Measurements from ENCODE around the gene TTC21A. TPM values are rescaled to one million over a fixed set of nuclear protein-coding genes. Genes with fewer than 3 reads are reported as not detected.

The TTC21A gene
- total and polyA plus RNA-seq, 3 donors from 2014 or later = 74.3 to 266 (median 101) TPM

DNA sequence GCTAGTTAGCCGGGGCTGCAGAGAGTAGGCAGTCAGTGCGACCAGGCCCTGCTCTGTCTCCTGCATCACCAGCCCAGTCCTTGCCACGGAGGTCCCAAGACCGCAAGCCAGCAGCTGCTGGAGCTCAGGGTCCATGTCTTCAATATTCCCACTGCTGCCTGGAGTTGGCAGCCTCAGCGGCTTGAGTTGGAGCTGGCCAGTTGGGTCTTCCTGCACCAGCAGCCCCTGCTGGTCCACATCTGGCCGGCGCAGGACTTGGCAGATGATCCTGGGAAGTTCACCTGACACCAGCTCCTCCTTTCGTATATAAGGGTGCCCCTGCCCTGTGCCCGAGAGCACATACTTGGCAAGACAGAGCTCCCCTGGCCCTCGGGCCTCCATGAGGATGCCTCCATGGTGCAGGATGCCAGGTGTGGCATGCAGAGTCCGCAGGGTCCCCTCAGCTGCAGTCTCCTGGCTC lies 79.2 kb downstream of the TTC21A start:
- H3K4me3 ChIP-seq = no peak overlapping the region
- 87% methylated on average over 11 of the region's 11 CpGs; no CpG with 5 or more reads in 1 of the 2 donors for WGBS, 2 donors
- no peaks in the 10 kb centered on the region for H3K36me3 ChIP-seq (ENCODE audit: low read depth, missing control alignments)
- no peaks in the 10 kb centered on the region for H3K9me3 ChIP-seq
- H3K4me1 ChIP-seq = no peaks in the 10 kb centered on the region
- DNase-seq = no peak
- TF ChIP-seq POLR2A (IDR thresholded peaks at IDR 0.05) = no peak
- TF ChIP-seq, protein P1, sequence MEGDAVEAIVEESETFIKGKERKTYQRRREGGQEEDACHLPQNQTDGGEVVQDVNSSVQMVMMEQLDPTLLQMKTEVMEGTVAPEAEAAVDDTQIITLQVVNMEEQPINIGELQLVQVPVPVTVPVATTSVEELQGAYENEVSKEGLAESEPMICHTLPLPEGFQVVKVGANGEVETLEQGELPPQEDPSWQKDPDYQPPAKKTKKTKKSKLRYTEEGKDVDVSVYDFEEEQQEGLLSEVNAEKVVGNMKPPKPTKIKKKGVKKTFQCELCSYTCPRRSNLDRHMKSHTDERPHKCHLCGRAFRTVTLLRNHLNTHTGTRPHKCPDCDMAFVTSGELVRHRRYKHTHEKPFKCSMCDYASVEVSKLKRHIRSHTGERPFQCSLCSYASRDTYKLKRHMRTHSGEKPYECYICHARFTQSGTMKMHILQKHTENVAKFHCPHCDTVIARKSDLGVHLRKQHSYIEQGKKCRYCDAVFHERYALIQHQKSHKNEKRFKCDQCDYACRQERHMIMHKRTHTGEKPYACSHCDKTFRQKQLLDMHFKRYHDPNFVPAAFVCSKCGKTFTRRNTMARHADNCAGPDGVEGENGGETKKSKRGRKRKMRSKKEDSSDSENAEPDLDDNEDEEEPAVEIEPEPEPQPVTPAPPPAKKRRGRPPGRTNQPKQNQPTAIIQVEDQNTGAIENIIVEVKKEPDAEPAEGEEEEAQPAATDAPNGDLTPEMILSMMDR (IDR thresholded peaks at IDR 0.05) = no peak
- H3K27ac ChIP-seq = no peak overlapping the region
- intact Hi-C loops (cut with DNase I; ENCODE audit: low total_unique reads) = no loop called here
- no peaks in the 10 kb centered on the region for H3K27me3 ChIP-seq

DNA sequence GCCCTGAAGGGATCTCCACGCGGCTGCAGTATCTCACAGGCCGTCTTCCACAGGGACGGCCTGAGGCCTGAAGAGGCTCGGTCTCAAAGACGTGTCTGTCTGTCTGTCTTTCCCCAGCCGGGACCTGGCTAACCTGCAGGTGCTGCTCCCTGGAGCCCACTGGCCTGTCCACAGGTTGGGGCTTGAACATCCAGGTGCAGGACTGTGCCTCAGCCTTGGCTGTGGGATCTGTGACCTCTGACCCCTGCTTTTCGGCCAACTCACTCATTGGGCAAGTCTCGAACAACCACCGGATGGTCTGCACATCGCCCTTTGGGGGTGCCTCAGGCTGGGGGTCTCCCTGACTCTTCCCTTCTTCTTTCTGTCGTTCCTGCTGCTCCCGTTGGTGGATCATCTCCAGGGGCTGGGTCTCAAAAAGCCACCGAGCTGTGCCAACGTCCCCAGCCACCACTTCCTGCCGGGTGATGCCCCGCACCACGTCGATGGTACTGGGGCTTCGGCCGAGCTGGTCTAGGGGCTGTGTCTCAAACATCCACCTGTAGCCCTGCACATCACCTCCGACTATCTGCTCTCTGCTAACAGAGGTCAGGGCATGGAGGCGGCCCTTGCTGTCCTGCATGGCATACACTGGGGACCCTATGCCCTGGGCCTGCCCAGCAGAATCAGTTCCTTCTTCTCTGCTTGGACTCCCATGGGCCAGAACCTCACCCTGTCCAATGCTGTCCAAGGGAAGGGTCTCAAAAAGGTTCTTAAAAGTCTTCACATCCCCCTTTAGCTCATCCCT lies 80.1 kb downstream of the TTC21A start:
- WGBS, 2 donors = 94 to 97% methylated on average over 10 to 23 of the region's 23 CpGs
- H3K4me3 ChIP-seq = no peak overlapping the region
- no peaks in the 10 kb centered on the region for H3K27me3 ChIP-seq
- TF ChIP-seq, protein P1 (IDR thresholded peaks at IDR 0.05) = no peak
- no peak for TF ChIP-seq POLR2A (IDR thresholded peaks at IDR 0.05)
- no peaks in the 10 kb centered on the region for H3K36me3 ChIP-seq (ENCODE audit: low read depth, missing control alignments)
- no peak for DNase-seq
- H3K9me3 ChIP-seq = no peaks in the 10 kb centered on the region
- H3K27ac ChIP-seq = no peak overlapping the region
- intact Hi-C loops (cut with DNase I; ENCODE audit: low total_unique reads) = no loop called here
- H3K4me1 ChIP-seq = no peaks in the 10 kb centered on the region

Small RNA genes within 50 kb of the gene (microRNA-seq; reads per million reads assigned to microRNA genes)
- 0.69 to 0.70 reads per million in 2 donors for gene MIR6822 (ENCODE audit: borderline number of aligned reads in 2 of 2, borderline replicate concordance in 1 of 2)

Small RNA genes within 50 kb of the gene (small RNA-seq; reads per million reads assigned to genes)
- 0 reads per million in 2 donors for gene RF00017

Other genes starting within 250 kb of the TTC21A start
- gene SCN11A, start 55.7 kb upstream of the TTC21A start, total RNA-seq = 1 to 10 TPM; 3.0 to 3.5 TPM
- gene SCN11A, start 55.7 kb upstream of the TTC21A start, polyA plus RNA-seq (ENCODE audit: insufficient read depth, low read depth, low replicate concordance) = 1.8 TPM
- 10 to 100 TPM; 67.8 to 74.1 TPM for gene WDR48, start 55.7 kb upstream of the TTC21A start, total RNA-seq
- gene WDR48, start 55.7 kb upstream of the TTC21A start, polyA plus RNA-seq (ENCODE audit: insufficient read depth, low read depth, low replicate concordance) = 130 TPM
- gene GORASP1, start 53 bp upstream of the TTC21A start, total RNA-seq = 10 to 100 TPM; 75.3 to 92.1 TPM
- 69.5 TPM for gene GORASP1, start 53 bp upstream of the TTC21A start, polyA plus RNA-seq (ENCODE audit: insufficient read depth, low read depth, low replicate concordance)
- 10 to 100 TPM; 27.0 to 30.4 TPM for gene CSRNP1, start 45.9 kb downstream of the TTC21A start, total RNA-seq
- gene CSRNP1, start 45.9 kb downstream of the TTC21A start, polyA plus RNA-seq (ENCODE audit: insufficient read depth, low read depth, low replicate concordance) = 20.4 TPM
- under 1 TPM; 0.24 to 0.37 TPM for gene XIRP1, start 84.9 kb downstream of the TTC21A start, total RNA-seq
- gene XIRP1, start 84.9 kb downstream of the TTC21A start, polyA plus RNA-seq (ENCODE audit: insufficient read depth, low read depth, low replicate concordance) = 2.8 TPM
- 1 to 10 TPM; 1.4 to 2.0 TPM for gene CX3CR1, start 172.4 kb downstream of the TTC21A start, total RNA-seq
- gene CX3CR1, start 172.4 kb downstream of the TTC21A start, polyA plus RNA-seq (ENCODE audit: insufficient read depth, low read depth, low replicate concordance) = 3.5 TPM
- not detected for gene CCR8, start 222.0 kb downstream of the TTC21A start, total RNA-seq
- not detected for gene CCR8, start 222.0 kb downstream of the TTC21A start, polyA plus RNA-seq (ENCODE audit: insufficient read depth, low read depth, low replicate concordance)